Activated T-cell treated with anti-CD3 and anti-CD28 coated beads for 48 hours (primary cell): ENCODE measurements around the gene UGT1A3.

Source experiments
- DNase-seq: peaks from one replicate; pipeline ENCODE4 v3.0.0-alpha.2; 2020; ENCODE audit warnings: low read depth

UGT1A3 gene

DNA sequence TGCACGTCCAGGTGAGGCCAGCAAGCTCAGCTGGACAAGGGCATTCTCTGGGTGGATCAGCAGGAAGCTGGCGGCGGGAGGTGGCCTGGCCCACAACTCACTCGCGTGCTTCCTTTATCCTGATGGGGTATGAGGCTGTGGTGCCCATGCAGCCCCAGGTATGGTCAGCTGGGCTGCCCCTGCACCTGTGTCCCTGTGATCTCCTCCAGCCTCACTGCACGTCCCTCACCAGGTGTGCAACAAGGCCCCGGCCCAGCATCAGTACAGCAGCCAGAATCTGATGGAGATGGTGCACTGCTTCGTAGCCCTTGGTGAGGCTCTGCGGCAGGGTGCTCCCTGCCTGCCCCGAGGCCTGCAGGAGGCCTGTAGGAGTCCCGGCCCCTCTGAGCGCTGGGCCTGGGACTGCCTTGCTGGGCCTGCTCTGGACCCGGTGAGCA lies 66.9 kb downstream of the UGT1A3 start:
- DNase-seq, result no peak

DNA sequence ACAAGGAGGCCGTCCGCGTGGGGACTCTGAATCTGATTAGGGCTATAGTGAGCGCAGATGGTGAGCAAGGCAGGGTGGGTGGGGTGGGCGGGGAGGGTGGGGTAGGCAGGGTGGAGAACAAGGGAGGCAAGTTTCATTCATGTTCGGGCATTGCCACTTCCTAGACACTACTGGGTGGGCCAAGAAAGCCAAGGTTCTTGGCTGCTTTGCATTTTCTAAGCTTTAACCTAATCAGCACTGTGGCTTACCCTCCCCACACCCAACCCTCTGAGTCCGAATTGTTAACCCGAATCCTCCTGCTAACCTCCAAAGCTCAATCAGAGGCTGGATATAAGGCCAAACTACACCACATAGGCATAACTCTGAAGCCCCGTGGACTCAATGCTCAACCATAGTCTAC lies 67.4 kb downstream of the UGT1A3 start:
- DNase-seq, result no peak

DNA sequence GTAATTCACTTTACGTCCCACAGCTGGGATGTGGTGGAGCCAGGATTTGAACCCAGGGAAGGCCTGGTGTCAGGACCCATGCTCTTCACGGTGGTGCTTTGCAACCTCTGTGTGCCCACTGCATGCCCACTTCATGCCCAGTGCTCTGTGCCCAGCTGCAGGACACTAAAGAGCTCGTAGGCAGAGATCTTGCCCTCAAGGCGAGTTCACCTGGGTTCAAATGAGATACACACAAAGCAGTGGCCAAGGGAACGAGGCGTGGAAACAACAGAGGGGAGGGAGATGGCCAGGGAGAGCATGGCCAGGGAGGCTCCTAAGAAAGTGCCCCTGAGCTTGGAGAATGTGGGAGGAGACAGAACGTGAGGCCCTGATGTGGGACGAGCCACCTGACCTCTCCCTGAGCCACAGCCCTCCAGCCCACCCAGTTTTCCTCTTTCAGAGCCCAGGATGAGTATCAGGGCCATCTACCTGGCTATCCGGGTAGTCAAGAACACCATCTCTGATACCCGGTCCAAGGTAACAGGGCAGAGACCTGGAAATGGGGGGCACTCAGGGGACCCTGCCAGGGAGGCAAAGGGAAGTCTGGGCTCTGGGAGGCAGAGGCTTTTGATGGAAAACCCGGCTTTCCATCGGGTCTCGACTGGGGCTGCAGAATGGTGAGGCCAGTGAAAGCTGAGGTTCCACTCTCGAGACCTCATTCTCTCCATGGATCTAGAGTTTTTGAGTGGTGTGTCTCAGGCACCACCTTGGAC lies 69.7 kb downstream of the UGT1A3 start:
- DNase-seq, result no peak

DNA sequence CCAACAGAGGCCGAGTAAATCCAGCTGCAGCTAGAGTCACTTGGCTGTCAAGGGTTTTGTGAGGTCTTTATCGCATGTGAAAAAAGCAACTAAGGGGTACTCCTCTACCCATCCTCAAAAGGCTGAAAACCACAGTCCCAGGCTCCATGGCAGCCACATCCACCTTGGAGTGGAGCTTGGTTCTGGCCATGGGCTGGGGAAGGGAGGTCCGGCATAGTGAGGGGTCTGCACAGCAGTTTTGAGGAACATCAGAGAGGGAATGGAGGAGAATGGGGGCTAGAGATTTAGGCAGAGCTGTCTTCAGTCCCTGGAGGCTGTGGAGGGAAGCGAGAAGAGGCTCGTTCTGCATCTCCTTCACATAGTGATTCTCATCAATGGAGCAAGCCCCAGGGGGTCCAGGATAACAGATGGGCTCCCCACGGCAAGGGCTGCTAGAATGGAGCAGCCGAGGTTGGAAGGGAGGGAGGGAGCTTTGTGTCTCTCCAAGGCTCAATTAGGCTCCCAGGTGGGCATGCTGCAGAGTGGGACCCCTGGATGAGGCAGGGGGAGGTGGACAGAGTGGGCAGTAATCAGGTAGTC lies 70.3 kb downstream of the UGT1A3 start:
- no peak for DNase-seq

DNA sequence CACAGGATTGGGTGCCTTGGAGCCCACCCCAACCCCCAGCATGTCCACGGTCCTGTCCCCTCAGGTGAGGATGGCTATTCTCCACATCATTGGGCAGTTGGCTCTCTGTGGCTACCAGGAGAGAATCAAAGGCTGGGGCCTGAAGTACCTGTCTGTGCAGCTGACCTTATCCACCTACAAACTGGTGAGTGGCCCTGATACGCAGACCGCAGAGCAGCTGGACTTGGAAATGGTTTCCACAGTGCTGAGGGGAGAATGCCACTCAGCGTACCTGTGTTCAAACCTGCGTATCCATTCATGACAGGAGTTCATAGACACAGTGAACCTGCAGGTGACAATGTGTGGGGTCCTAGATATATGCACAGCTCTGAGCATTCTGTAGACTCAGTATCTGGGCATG lies 70.9 kb downstream of the UGT1A3 start:
- DNase-seq, result no peak

DNA sequence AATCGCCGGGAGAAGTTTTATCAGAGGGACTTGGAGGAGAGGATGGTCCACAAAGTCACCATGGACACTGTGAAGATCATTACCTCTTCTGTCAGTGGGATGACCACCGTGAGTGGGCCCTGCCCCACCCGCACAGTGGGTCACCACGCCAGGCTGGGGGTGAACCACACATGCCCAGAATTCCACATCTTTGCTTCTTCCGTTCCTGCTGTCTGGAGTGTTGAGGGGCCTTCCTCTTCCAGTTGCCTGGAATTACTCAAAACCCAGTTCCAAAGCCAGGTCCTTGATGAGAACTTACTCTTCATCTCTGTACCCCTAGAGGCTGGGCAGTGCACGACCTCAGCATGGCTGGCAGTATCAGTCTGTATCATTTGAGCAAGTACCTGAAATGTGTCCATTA lies 71.4 kb downstream of the UGT1A3 start:
- DNase-seq, result no peak

- DNase-seq, result no peak
Observed at GRCh38 chr2:233801357-233802131, 72.7 kb downstream of the UGT1A3 start.

DNA sequence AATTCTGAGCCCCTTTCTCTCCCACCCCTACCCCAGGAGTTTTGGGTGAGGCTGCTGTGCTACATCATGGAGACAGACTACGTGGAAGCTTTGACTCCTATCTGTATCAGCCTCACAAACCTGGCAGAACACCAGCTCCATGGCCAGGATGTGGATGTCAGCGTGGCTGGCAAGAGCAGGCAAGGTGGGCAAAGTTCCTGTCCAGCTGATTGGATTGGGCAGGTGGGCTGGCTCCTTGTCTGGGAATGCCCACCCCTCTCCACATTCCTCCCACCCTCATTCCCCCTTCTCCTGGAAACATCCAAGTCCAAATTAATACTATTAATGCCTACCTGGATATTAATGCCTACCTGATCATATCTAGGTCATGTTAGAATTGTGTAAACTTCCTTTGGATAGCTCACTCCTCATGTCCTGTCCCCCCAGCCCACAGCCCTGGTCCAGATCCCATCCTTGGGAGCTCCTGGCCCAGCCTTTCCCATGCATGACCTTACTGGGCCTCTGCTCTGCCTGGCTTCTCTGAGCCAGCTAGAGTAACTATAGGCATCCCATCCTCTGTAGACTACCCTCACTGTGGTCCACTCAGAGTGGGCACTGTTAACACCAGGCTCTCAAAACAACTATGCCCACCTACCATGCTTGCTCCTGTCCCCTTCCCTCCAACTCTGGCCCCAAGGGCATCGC lies 73.4 kb downstream of the UGT1A3 start:
- DNase-seq, result no peak

- no peak for DNase-seq
Observed at GRCh38 chr2:233803292-233803911, 74.6 kb downstream of the UGT1A3 start.

DNA sequence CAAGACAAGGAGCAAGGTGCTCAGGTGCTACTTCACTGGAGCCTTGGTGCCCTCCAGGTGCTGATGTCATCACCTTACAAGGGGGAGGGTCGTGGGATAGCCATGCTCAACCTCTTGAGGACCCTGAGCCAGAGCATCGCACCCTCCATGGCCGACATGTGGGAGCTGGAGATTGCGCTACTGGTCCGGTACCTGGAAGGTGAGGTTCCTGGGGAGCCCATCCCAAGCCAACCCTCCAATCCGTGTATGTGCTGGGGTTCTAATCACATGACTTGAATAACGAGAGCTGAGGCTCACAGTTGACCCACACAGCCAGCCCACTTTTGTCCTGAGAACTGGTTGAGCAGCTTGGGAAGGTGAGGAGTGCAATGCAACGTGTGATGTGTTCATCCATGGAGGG lies 75.2 kb downstream of the UGT1A3 start:
- no peak for DNase-seq

DNA sequence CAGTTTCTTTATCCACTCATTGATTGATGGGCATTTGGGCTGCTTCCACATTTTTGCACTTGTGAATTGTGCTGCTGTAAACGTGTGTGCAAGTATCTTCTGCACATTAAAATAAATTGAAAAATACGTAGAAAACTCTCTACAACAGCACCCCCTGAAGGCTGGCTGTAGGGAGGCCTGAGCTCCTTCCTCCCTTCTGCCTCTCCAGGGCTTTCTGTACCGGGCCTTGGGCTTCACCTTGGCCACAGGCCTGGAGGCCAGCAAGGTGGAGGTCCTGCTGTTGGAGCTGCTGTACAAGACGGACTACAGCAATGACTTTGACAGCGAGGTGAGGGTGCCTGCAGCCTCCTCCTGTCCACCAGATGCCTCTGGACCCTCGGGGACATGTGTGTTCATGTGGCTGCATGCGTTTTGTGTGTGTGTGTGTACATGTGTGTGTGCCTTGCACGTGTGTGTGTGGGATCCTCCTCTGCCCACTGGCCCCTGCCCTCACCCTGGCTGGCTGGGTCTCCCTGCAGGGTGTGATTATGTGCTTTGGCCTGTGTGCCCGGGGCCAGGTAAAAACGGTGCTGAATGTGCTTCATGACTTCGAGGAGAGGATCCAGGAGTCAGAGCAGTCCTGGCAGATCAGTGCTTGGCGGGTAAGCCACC lies 78.5 kb downstream of the UGT1A3 start:
- no peak for DNase-seq

GRCh38 chr2:233807966-233808935 lies 79.4 kb downstream of the UGT1A3 start:
- no peak for DNase-seq

DNA sequence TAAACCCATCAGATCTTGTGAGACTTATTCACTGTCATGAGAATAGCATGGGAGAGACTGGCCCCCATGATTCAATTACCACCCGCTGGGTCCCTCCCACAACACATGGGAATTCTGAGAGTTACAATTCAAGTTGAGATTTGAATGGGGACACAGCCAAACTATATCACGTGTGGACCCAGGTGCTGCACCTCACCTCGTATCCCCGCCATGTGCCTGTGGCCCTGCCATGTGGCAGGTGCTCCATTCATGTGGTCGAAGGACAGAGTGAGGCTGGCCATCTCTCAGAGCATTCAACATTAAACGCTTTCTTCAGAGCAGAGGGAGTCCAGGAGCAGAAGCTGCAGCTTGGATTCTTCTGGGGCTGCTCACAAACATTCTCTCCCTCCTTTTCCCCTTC lies 81.5 kb downstream of the UGT1A3 start:
- DNase-seq, result no peak

DNA sequence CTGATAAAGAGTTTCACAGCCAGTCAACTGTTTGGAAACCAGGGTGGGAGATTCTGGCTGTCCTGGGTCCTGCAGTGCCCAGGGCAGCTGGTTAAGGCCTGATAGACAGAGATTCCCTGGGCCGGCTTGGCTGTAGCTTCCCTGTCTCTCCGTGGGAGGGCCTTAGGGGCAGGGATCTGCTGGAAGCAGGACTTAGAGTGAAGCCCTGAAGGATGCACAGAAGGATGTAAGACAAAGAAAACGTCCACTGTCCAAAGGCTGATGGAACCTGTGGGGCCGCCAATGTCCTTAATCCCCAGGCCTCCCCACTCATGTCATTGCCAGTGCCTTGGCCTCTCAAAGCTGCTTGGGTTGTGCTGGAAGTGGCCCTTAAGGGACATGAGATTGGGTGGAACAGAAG lies 82.2 kb downstream of the UGT1A3 start:
- no peak for DNase-seq

DNA sequence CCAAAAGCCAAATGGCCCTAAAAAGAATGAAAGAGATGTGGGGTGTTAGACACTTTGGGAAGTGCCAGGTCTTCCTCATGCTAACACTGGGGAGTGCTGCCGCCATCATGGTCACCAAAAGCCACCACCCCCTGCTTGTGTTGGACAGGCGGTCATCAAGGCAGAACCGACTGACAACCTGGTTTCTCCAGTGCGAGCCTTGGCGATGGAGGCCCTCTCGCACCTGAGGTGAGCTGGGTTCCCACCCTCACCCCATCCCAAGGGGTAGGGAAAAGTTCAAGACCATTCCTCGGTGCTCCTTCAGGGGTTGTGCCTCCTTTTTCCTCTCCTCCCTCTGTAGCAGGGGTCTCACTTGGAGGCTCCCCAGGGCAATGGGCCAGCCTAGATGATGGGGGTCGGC lies 82.9 kb downstream of the UGT1A3 start:
- no peak for DNase-seq

- no peak for DNase-seq
Observed at GRCh38 chr2:233813236-233814055, 84.6 kb downstream of the UGT1A3 start.

DNA sequence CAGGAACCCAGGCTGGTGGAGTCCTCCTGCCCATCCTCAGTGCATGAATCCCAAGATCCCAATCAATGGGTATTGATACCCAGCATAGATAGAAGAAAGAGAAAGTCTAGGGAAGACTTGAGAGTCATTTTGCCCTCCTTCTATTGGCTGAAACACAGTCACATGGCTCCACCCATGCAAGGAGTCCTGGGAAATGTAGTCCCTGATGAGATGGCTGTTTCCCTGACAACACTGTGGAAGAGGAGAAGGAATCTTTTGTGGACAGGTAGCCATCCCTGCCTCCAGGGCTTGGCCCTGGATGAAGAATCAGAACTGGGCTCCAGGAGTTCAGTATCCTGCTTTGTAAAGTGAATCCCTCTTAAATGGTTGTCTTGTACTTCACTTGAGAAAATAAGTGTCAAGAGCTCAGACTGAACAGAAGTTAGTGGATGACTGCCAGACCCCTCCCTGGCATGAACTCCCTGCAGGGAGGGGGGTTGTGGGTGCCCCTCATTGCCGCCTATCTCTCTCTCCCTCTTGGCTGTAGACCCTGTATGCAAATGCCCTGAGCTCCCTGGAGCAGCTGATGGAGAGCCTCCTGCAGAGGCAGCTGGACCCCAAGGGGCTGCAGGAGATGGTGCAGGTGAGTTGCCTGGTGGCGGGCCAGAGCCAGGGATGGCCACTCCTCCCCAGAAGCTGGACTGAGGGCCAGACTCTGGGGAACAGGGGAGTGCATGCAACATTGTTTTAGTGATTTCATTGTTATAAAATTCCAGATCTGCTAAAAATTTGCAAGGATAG lies 85.4 kb downstream of the UGT1A3 start:
- DNase-seq, result no peak

GRCh38 chr2:233815861-233816260 lies 87.0 kb downstream of the UGT1A3 start:
- no peak for DNase-seq

- DNase-seq, result no peak
Observed at GRCh38 chr2:233816334-233816733, 87.5 kb downstream of the UGT1A3 start.
